Liver (tissue), 9 donors: Measurements from ENCODE around the gene ADAM19. TPM values are rescaled to one million over a fixed set of nuclear protein-coding genes. Genes with fewer than 3 reads are reported as not detected.

Experiments
- DNase-seq: peaks from one replicate; pipeline ENCODE4 v3.0.0-alpha.2; 2017; ENCODE audit warnings: low spot score
- H3K27ac ChIP-seq, 2 donors: one replicate each; pipeline ENCODE4 v1.7.0; 2013; ENCODE audit warnings: inconsistent platforms in 2 of 2, low read length in 2 of 2, control low read depth in 1 of 2, low read depth in 1 of 2, mild to moderate bottlenecking in 1 of 2
- H3K27me3 ChIP-seq, 4 donors: one replicate each; pipeline versions ENCODE4 v1.6.1 to v1.7.0; 2013; ENCODE audit warnings: low read length in 3 of 4, inconsistent platforms in 1 of 4, mild to moderate bottlenecking in 1 of 4, moderate library complexity in 1 of 4; ENCODE audit not compliant: control insufficient read depth in 4 of 4, insufficient read depth in 4 of 4
- H3K36me3 ChIP-seq, 4 donors: one replicate each; pipeline versions ENCODE4 v1.6.1 to v1.7.0; 2013; ENCODE audit warnings: low read length in 3 of 4, mild to moderate bottlenecking in 3 of 4, low read depth in 1 of 4, moderate library complexity in 1 of 4; ENCODE audit not compliant: control insufficient read depth in 4 of 4, insufficient read depth in 3 of 4
- H3K4me1 ChIP-seq, 4 donors: one replicate each; pipeline versions ENCODE4 v1.6.1 to v1.7.0; 2013; ENCODE audit warnings: low read length in 3 of 4, mild to moderate bottlenecking in 3 of 4, moderate library complexity in 1 of 4; ENCODE audit not compliant: control insufficient read depth in 4 of 4, insufficient read depth in 4 of 4
- H3K4me3 ChIP-seq, 3 donors: one replicate each; pipeline versions ENCODE4 v1.6.1 to v1.7.0; 2013; ENCODE audit warnings: low read length in 3 of 3, control low read depth in 1 of 3, low read depth in 1 of 3, mild to moderate bottlenecking in 1 of 3
- H3K9ac ChIP-seq, 2 donors: one replicate each; pipeline ENCODE4 v1.7.0; 2013; ENCODE audit warnings: low read length in 2 of 2, mild to moderate bottlenecking in 2 of 2, moderate library complexity in 2 of 2, control low read depth in 1 of 2, low read depth in 1 of 2
- H3K9me3 ChIP-seq, 4 donors: one replicate each; pipeline versions ENCODE4 v1.6.1 to v1.7.0; 2013; ENCODE audit warnings: low read length in 3 of 4; ENCODE audit not compliant: control insufficient read depth in 4 of 4
- EGR1 ChIP-seq, 2 donors: IDR thresholded peaks; 2 replicates each; pipeline ENCODE4 v1.6.1; 2016 to 2018; ENCODE audit warnings: antibody characterized with exemption in 2 of 2, low read depth in 2 of 2
- FOXA1 ChIP-seq: IDR thresholded peaks from 2 replicates; pipeline ENCODE4 v1.6.1; 2016; ENCODE audit warnings: antibody characterized with exemption
- FOXA2 ChIP-seq: IDR thresholded peaks from 2 replicates; pipeline ENCODE4 v1.6.1; 2016; ENCODE audit warnings: antibody characterized with exemption
- HNF4A ChIP-seq, 2 donors: conservative IDR thresholded peaks; 2 replicates each; pipeline ENCODE4 v1.6.1; 2016; ENCODE audit warnings: antibody characterized with exemption in 2 of 2, mild to moderate bottlenecking in 2 of 2
- JUND ChIP-seq, 2 donors: IDR thresholded peaks; 2 replicates each; pipeline ENCODE4 v1.6.1; 2016; ENCODE audit warnings: antibody characterized with exemption in 2 of 2
- MAX ChIP-seq: IDR thresholded peaks from 2 replicates; pipeline ENCODE4 v1.6.1; 2016; ENCODE audit warnings: antibody characterized with exemption
- NR2F2 ChIP-seq: IDR thresholded peaks from 2 replicates; pipeline ENCODE4 v1.6.1; 2016; ENCODE audit warnings: antibody characterized with exemption
- RAD21 ChIP-seq, 2 donors: IDR thresholded peaks; 2 replicates each; pipeline ENCODE4 v1.6.1; 2016; ENCODE audit warnings: antibody characterized with exemption in 2 of 2, mild to moderate bottlenecking in 2 of 2
- RXRA ChIP-seq, 2 donors: IDR thresholded peaks; 2 replicates each; pipeline ENCODE4 v1.6.1; 2017 to 2018; ENCODE audit warnings: antibody characterized with exemption in 2 of 2, mild to moderate bottlenecking in 1 of 2
- SP1 ChIP-seq: IDR thresholded peaks from 2 replicates; pipeline ENCODE4 v1.6.1; 2018; ENCODE audit warnings: antibody characterized with exemption, mild to moderate bottlenecking
- TAF1 ChIP-seq: conservative IDR thresholded peaks from 2 replicates; pipeline ENCODE4 v1.6.1; 2016; ENCODE audit warnings: antibody characterized with exemption, mild to moderate bottlenecking
- WGBS: extraction: QIAGEN DNeasy Blood & Tissue Kit; methylation state at CpG from one replicate; pipeline ENCODE4 v1.1.7; 2013; 5-methylcytosine and 5-hydroxymethylcytosine counted together
- polyA plus RNA-seq, 2 donors: library from polyadenylated mRNA; stranded (reverse) in 1 of 2; unstranded in 1 of 2; fragments of 200-250 nt in 1 of 2; fragments of >200 nt in 1 of 2; fragmentation: Nextera tagmentation in 1 of 2; extraction: Ambion mirVana in 1 of 2; gene quantifications; one replicate each; pipeline versions ENCODE4 v1.2.1 to v1.2.3, GENCODE V29; 2013 to 2015
- total RNA-seq, 2 donors: library from RNA; depleted of rRNA; stranded (reverse); fragments of >200 nt; gene quantifications; one replicate each; pipeline ENCODE4 v1.2.3, GENCODE V29; 2014
- TF ChIP-seq, protein P1 (sequence below): fragments of 150-350 bp; IDR thresholded peaks from 2 replicates; pipeline ENCODE4 v1.5.1; 2017; ENCODE audit warnings: improper control_type of control experiment, low read depth, low read length; ENCODE audit not compliant: missing input control
- TF ChIP-seq, protein P2 (sequence below): IDR thresholded peaks from 2 replicates; pipeline ENCODE4 v1.6.1; 2016; ENCODE audit warnings: antibody characterized with exemption, mild to moderate bottlenecking
- TF ChIP-seq, protein P3 (sequence below): IDR thresholded peaks from 2 replicates; pipeline ENCODE4 v1.6.1; 2016; ENCODE audit warnings: antibody characterized with exemption
- donor health status: healthy.
- donor health status: healthy.
- donor health status: healthy.
- donor health status: healthy.
- donor health status: healthy.

Gene ADAM19
- total and polyA plus RNA-seq, 4 donors: 2.4 to 7.1 (median 2.9) TPM

DNA sequence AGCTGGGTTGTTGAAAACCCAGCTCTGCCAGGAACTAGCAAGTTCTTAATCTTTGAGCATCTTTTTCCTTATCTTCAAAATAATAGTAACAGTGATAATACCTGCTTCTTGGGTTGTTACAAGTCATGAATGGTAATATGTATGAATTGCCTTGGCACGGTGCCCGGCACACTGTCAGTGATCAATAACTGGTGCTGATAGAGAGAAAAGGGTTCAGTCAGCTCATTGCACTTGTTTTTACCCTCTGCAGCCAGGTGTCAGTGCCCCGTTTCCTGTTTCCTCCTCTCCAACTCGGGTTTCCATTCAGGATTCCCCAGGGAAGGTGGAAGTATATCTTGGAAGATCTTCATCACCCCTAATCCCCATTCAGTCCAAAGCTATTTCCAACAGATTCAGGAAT, 131.4 kb downstream of the ADAM19 start:
- Histone ChIP-seq H3K36me3 (no peaks in the 10 kb centered on the region), H3K27me3 (no peaks in the 10 kb centered on the region), H3K27ac (no peak overlapping the region), H3K4me1 (no peaks in the 10 kb centered on the region), H3K9ac (no peak overlapping the region), H3K4me3 (no peak overlapping the region), H3K9me3 (no peaks in the 10 kb centered on the region)
- DNase-seq: no peak
- WGBS: 24% methylated on average over 4 of the region's 4 CpGs
- TF ChIP-seq, protein P1, sequence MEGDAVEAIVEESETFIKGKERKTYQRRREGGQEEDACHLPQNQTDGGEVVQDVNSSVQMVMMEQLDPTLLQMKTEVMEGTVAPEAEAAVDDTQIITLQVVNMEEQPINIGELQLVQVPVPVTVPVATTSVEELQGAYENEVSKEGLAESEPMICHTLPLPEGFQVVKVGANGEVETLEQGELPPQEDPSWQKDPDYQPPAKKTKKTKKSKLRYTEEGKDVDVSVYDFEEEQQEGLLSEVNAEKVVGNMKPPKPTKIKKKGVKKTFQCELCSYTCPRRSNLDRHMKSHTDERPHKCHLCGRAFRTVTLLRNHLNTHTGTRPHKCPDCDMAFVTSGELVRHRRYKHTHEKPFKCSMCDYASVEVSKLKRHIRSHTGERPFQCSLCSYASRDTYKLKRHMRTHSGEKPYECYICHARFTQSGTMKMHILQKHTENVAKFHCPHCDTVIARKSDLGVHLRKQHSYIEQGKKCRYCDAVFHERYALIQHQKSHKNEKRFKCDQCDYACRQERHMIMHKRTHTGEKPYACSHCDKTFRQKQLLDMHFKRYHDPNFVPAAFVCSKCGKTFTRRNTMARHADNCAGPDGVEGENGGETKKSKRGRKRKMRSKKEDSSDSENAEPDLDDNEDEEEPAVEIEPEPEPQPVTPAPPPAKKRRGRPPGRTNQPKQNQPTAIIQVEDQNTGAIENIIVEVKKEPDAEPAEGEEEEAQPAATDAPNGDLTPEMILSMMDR: no peak
- TF ChIP-seq RXRA (IDR thresholded peaks at IDR 0.05) (no peak), SP1 (no peak), HNF4A (conservative IDR thresholded peaks at IDR 0.05) (no peak), NR2F2 (no peak), FOXA1 (no peak), JUND (IDR thresholded peaks at IDR 0.05) (no peak)

DNA sequence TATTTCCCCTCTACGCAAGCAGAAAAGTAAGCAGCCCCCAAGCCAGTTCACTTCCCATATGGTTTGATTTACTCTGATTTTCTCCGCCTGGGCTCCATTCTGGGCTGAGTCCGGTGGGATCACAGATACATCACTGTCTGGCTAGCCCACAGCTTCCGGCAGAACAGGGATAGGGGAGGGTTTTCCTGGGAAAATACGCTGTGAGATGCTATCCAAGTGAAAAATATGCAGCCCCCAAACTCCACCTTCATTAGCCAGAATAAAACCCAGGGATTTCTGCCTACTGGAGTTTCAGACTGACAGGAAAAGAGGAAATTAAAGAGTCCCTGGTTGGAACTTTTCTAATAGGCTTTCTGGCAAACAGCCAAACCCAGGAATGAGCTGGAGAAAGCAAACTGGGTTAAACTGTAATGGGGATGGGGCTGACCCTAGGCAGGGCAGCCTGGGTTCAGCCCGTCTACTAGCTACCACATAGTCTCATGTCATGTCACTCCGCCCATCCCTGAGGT, 132.5 kb downstream of the ADAM19 start:
- H3K9ac ChIP-seq: no peak overlapping the region
- no peak for DNase-seq

More for the DNA sequence above, 132.5 kb downstream of the ADAM19 start:
- TF ChIP-seq EGR1 (IDR thresholded peaks at IDR 0.05; ENCODE audit: low read depth in 2 of 2): no peak
- no peak for TF ChIP-seq RAD21 (IDR thresholded peaks at IDR 0.05)
- TF ChIP-seq, protein P2, sequence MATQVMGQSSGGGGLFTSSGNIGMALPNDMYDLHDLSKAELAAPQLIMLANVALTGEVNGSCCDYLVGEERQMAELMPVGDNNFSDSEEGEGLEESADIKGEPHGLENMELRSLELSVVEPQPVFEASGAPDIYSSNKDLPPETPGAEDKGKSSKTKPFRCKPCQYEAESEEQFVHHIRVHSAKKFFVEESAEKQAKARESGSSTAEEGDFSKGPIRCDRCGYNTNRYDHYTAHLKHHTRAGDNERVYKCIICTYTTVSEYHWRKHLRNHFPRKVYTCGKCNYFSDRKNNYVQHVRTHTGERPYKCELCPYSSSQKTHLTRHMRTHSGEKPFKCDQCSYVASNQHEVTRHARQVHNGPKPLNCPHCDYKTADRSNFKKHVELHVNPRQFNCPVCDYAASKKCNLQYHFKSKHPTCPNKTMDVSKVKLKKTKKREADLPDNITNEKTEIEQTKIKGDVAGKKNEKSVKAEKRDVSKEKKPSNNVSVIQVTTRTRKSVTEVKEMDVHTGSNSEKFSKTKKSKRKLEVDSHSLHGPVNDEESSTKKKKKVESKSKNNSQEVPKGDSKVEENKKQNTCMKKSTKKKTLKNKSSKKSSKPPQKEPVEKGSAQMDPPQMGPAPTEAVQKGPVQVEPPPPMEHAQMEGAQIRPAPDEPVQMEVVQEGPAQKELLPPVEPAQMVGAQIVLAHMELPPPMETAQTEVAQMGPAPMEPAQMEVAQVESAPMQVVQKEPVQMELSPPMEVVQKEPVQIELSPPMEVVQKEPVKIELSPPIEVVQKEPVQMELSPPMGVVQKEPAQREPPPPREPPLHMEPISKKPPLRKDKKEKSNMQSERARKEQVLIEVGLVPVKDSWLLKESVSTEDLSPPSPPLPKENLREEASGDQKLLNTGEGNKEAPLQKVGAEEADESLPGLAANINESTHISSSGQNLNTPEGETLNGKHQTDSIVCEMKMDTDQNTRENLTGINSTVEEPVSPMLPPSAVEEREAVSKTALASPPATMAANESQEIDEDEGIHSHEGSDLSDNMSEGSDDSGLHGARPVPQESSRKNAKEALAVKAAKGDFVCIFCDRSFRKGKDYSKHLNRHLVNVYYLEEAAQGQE: no peak
- TF ChIP-seq HNF4A (conservative IDR thresholded peaks at IDR 0.05): no peak
- TF ChIP-seq SP1: no peak
- TF ChIP-seq, protein P3, sequence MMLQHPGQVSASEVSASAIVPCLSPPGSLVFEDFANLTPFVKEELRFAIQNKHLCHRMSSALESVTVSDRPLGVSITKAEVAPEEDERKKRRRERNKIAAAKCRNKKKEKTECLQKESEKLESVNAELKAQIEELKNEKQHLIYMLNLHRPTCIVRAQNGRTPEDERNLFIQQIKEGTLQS: no peak
- TF ChIP-seq, protein P1: no peak
- TF ChIP-seq FOXA2: no peak
- TF ChIP-seq TAF1: no peak
- no peak for TF ChIP-seq FOXA1
- no peak for TF ChIP-seq MAX
- Histone ChIP-seq H3K4me3 (no peak overlapping the region), H3K27me3 (no peaks in the 10 kb centered on the region), H3K36me3 (no peaks in the 10 kb centered on the region), H3K9me3 (no peaks in the 10 kb centered on the region), H3K27ac (no peak overlapping the region), H3K4me1 (no peaks in the 10 kb centered on the region)
- WGBS: 85% methylated on average over 7 of the region's 7 CpGs
